T-cell (primary cell): ENCODE measurements around the gene CLEC4M. TPM values are rescaled to one million over a fixed set of nuclear protein-coding genes. Genes with fewer than 3 reads are reported as not detected.

ENCODE experiments used
- ATAC-seq, 4 experiments: fragments of 200-7000 bp in 3 of 4; fragments of 150-1000 bp in 1 of 4; cut with Tn5 transposase; replicated peaks in 1 of 4; 1 replicate in 3 of 4; 2 replicates in 1 of 4; pipeline ENCODE4 v1.10.0; 2021; ENCODE audit warnings: moderate library complexity in 3 of 4, mild to moderate bottlenecking in 2 of 4, moderate number of reproducible peaks in 1 of 4
- CTCF ChIA-PET, 2 donors: fragments of 300-600 bp; sonication (Branson Sonifier 250); formaldehyde crosslinking; loops; one replicate each; lab custom pipeline; 2022; ENCODE audit warnings: antibody characterized with exemption in 2 of 2; lab: Charles Lee
- POLR2A ChIA-PET, 2 donors: fragments of 300-600 bp; sonication (Branson Sonifier 250); formaldehyde crosslinking; loops; one replicate each; lab custom pipeline; 2022; ENCODE audit warnings: antibody characterized with exemption in 2 of 2; lab: Charles Lee
- DNase-seq, 35 experiments: peaks; one replicate each; pipeline versions ENCODE4 v3.0.0 to v3.0.0-alpha.2; 2013 to 2023
- H3K27ac ChIP-seq: one replicate; pipeline ENCODE4 v1.5.1; 2013; ENCODE audit warnings: low read length
- H3K27me3 ChIP-seq, 2 experiments: replicated peaks in 1 of 2; 1 replicate in 1 of 2; 2 replicates in 1 of 2; pipeline versions ENCODE4 v1.6.1 to v1.7.0; 2013; ENCODE audit warnings: low read length in 1 of 2, mixed read lengths in 1 of 2; ENCODE audit not compliant: control insufficient read depth in 2 of 2, insufficient read depth in 2 of 2; ENCODE audit errors: extremely low read depth in 1 of 2
- H3K36me3 ChIP-seq, 2 donors: 1 replicate in 1 of 2; 2 replicates in 1 of 2; pipeline versions ENCODE4 v1.6.1 to v1.7.0; 2013; ENCODE audit warnings: low read length in 1 of 2; ENCODE audit not compliant: control insufficient read depth in 2 of 2, insufficient read depth in 1 of 2; ENCODE audit errors: extremely low read depth in 1 of 2
- H3K4me1 ChIP-seq, 2 experiments: 1 replicate in 1 of 2; 2 replicates in 1 of 2; pipeline versions ENCODE4 v1.6.1 to v1.7.0; 2013; ENCODE audit warnings: low read length in 2 of 2, mixed read lengths in 1 of 2; ENCODE audit not compliant: insufficient read depth in 2 of 2, control insufficient read depth in 1 of 2; ENCODE audit errors: extremely low read depth in 1 of 2
- H3K4me3 ChIP-seq, 2 donors: 1 replicate in 1 of 2; 2 replicates in 1 of 2; pipeline versions ENCODE4 v1.5.1 to v1.7.0; 2013; ENCODE audit warnings: mild to moderate bottlenecking in 2 of 2, low read length in 1 of 2, moderate library complexity in 1 of 2; ENCODE audit not compliant: control insufficient read depth in 1 of 2; ENCODE audit errors: extremely low read depth in 1 of 2
- H3K9me3 ChIP-seq: 2 replicates; pipeline ENCODE4 v1.7.0; 2013
- H3K27ac Mint-ChIP-seq, 2 donors: one replicate each; pipeline ENCODE4 v1.8.0; 2020 to 2021; ENCODE audit warnings: mild to moderate bottlenecking in 2 of 2, mixed read lengths in 2 of 2
- H3K27me3 Mint-ChIP-seq, 2 donors: one replicate each; pipeline ENCODE4 v1.8.0; 2021 to 2022; ENCODE audit warnings: mixed read lengths in 2 of 2
- H3K36me3 Mint-ChIP-seq: one replicate; pipeline ENCODE4 v1.8.0; 2021; ENCODE audit warnings: mixed read lengths
- H3K4me1 Mint-ChIP-seq, 3 donors: one replicate each; pipeline ENCODE4 v1.8.0; 2020 to 2022; ENCODE audit warnings: mixed read lengths in 3 of 3, mild to moderate bottlenecking in 1 of 3
- H3K4me3 Mint-ChIP-seq, 3 donors: one replicate each; pipeline ENCODE4 v1.8.0; 2020 to 2022; ENCODE audit warnings: mild to moderate bottlenecking in 3 of 3, mixed read lengths in 3 of 3, moderate library complexity in 3 of 3
- H3K9me3 Mint-ChIP-seq, 3 donors: one replicate each; pipeline ENCODE4 v1.8.0; 2020 to 2022; ENCODE audit warnings: mixed read lengths in 3 of 3
- WGBS: methylation state at CpG from one replicate; pipeline ENCODE4 v1.1.5; 2013; ENCODE audit warnings: missing lambda C conversion rate; ENCODE audit not compliant: insufficient coverage; 5-methylcytosine and 5-hydroxymethylcytosine counted together
- total RNA-seq, 35 experiments: library from RNA in 6 of 35; stranded (reverse) in 6 of 35; fragments of 120-200 nt in 1 of 35; gene quantifications; one replicate each; pipeline versions ENCODE4 v1.2.1 to v1.2.4 and lab custom pipeline; 2013 to 2026

The CLEC4M gene
- total RNA-seq, 5 donors from 2014 or later (not counting 1 experiment from before 2014, with no cell fraction given) = 0.20 to 0.30 TPM; not detected in 3

- ATAC-seq (no peak), DNase-seq (no peak)
- CTCF ChIA-PET = no interaction called here
- no peaks in the 10 kb centered on the region for H3K36me3 ChIP-seq
- H3K9me3 ChIP-seq = no peaks in the 10 kb centered on the region
- POLR2A ChIA-PET = interaction anchor here (0.6 kb wide), 2 partner anchors 18 to 1713 kb away, joined by 3 to 6 read pairs; no protein-coding TSS in a partner anchor
- H3K27ac Mint-ChIP-seq = no peak overlapping the region
- H3K9me3 Mint-ChIP-seq = no peaks in the 10 kb centered on the region
- H3K4me3 Mint-ChIP-seq = no peak overlapping the region
- peaks cover 9 to 15% of the 10 kb centered on the region in 2 donors for H3K27me3 Mint-ChIP-seq
- peaks cover 0 to 17% of the 10 kb centered on the region in 2 experiments for H3K27me3 ChIP-seq
- H3K27ac ChIP-seq = no peak overlapping the region
- 0% methylated on average over 1 of the region's 2 CpGs for WGBS
- no peaks in the 10 kb centered on the region for H3K36me3 Mint-ChIP-seq
- no peaks in the 10 kb centered on the region for H3K4me1 ChIP-seq
- H3K4me3 ChIP-seq = no peak overlapping the region
- no peaks in the 10 kb centered on the region for H3K4me1 Mint-ChIP-seq
These were observed 23.8 kb upstream of the CLEC4M start for GRCh38 chr19:7739211-7739755.

- peaks cover 0 to 3% (median 0%) of the 10 kb centered on the region in 3 donors for H3K4me1 Mint-ChIP-seq
- no peaks in the 10 kb centered on the region for H3K9me3 Mint-ChIP-seq
- H3K36me3 Mint-ChIP-seq = no peaks in the 10 kb centered on the region
- H3K27ac Mint-ChIP-seq = no peak overlapping the region
- peaks cover 0 to 20% of the 10 kb centered on the region in 2 experiments for H3K27me3 ChIP-seq
- CTCF ChIA-PET = no interaction called here
- H3K36me3 ChIP-seq = no peaks in the 10 kb centered on the region
- no peaks in the 10 kb centered on the region for H3K9me3 ChIP-seq
- ATAC-seq (no peak), DNase-seq (no peak)
- H3K4me3 Mint-ChIP-seq = no peak overlapping the region
- H3K4me1 ChIP-seq = no peaks in the 10 kb centered on the region
- POLR2A ChIA-PET = interaction anchor here in 1 of 2 donors (0.6 kb wide), 1 partner anchor 1714 kb away, joined by 6 read pairs; no protein-coding TSS in a partner anchor
- no peak overlapping the region for H3K4me3 ChIP-seq
- WGBS = 80% methylated on average over 11 of the region's 19 CpGs
- no peak overlapping the region for H3K27ac ChIP-seq
- peaks cover 9 to 18% of the 10 kb centered on the region in 2 donors for H3K27me3 Mint-ChIP-seq
These were observed 23.0 kb upstream of the CLEC4M start for GRCh38 chr19:7739801-7740681.

- POLR2A ChIA-PET = no interaction called here
- H3K9me3 ChIP-seq = no peaks in the 10 kb centered on the region
- CTCF ChIA-PET = no interaction called here
- Mint-ChIP-seq H3K36me3 (no peaks in the 10 kb centered on the region), H3K9me3 (no peaks in the 10 kb centered on the region), H3K4me1 (peaks cover 0 to 3% (median 0%) of the 10 kb centered on the region in 3 donors), H3K27ac (no peak overlapping the region), H3K4me3 (no peak overlapping the region), H3K27me3 (peaks cover 9 to 18% of the 10 kb centered on the region in 2 donors)
- DNase-seq (no peak), ATAC-seq (no peak)
- H3K4me3 ChIP-seq = no peak overlapping the region
- H3K36me3 ChIP-seq = no peaks in the 10 kb centered on the region
- H3K27me3 ChIP-seq = peaks cover 0 to 21% of the 10 kb centered on the region in 2 experiments
- 63% methylated on average over 4 of the region's 6 CpGs for whole genome bisulfite sequencing
- no peak overlapping the region for H3K27ac ChIP-seq
- H3K4me1 ChIP-seq = no peaks in the 10 kb centered on the region
These were observed 22.4 kb upstream of the CLEC4M start for GRCh38 chr19:7740682-7741054.

- Histone ChIP-seq H3K4me1 (no peaks in the 10 kb centered on the region), H3K4me3 (no peak overlapping the region), H3K36me3 (no peaks in the 10 kb centered on the region), H3K27me3 (peaks cover 0 to 29% of the 10 kb centered on the region in 2 experiments), H3K9me3 (no peaks in the 10 kb centered on the region), H3K27ac (no peak overlapping the region)
- ChIA-PET POLR2A (no interaction called here), CTCF (interaction anchor here in 1 of 2 donors (0.5 kb wide), 1 partner anchor 127 kb away, joined by 3 read pairs; no protein-coding TSS in a partner anchor)
- Mint-ChIP-seq H3K36me3 (no peaks in the 10 kb centered on the region), H3K27me3 (peaks cover 13 to 20% of the 10 kb centered on the region in 2 donors), H3K27ac (no peak overlapping the region), H3K4me1 (peaks cover 0 to 3% (median 0%) of the 10 kb centered on the region in 3 donors), H3K9me3 (no peaks in the 10 kb centered on the region), H3K4me3 (no peak overlapping the region)
- ATAC-seq (no peak), DNase-seq (no peak)
- no CpG with 5 or more reads among the region's 2 CpGs for WGBS
These were observed 20.5 kb upstream of the CLEC4M start for GRCh38 chr19:7742575-7742974.

GRCh38 chr19:7742991-7743390 is 20.1 kb upstream of the CLEC4M start:
- no peak for ATAC-seq
- H3K4me1 Mint-ChIP-seq = peaks cover 0 to 3% (median 0%) of the 10 kb centered on the region in 3 donors
- no peaks in the 10 kb centered on the region for H3K36me3 Mint-ChIP-seq
- Histone ChIP-seq H3K9me3 (no peaks in the 10 kb centered on the region), H3K4me3 (no peak overlapping the region), H3K36me3 (no peaks in the 10 kb centered on the region), H3K4me1 (no peaks in the 10 kb centered on the region), H3K27ac (no peak overlapping the region), H3K27me3 (peaks cover 0 to 33% of the 10 kb centered on the region in 2 experiments)
- peaks cover 0 to 1% (median 0%) of the 10 kb centered on the region in 3 donors for H3K9me3 Mint-ChIP-seq
- no peak overlapping the region for H3K27ac Mint-ChIP-seq
- DNase-seq = no peak
- ChIA-PET CTCF (interaction anchor here in 1 of 2 donors (0.5 kb wide), 1 partner anchor 127 kb away, joined by 3 read pairs; no protein-coding TSS in a partner anchor), POLR2A (no interaction called here)
- 84% methylated on average over 11 of the region's 11 CpGs for WGBS
- peaks cover 11 to 23% of the 10 kb centered on the region in 2 donors for H3K27me3 Mint-ChIP-seq
- H3K4me3 Mint-ChIP-seq = no peak overlapping the region

GRCh38 chr19:7743425-7743841 is 19.6 kb upstream of the CLEC4M start:
- Histone ChIP-seq H3K4me1 (no peaks in the 10 kb centered on the region), H3K36me3 (no peaks in the 10 kb centered on the region), H3K4me3 (no peak overlapping the region), H3K27me3 (peaks cover 0 to 34% of the 10 kb centered on the region in 2 experiments), H3K27ac (no peak overlapping the region), H3K9me3 (no peaks in the 10 kb centered on the region)
- Mint-ChIP-seq H3K4me1 (peaks cover 0 to 3% (median 0%) of the 10 kb centered on the region in 3 donors), H3K36me3 (no peaks in the 10 kb centered on the region), H3K4me3 (no peak overlapping the region), H3K9me3 (peaks cover 0 to 4% (median 0%) of the 10 kb centered on the region in 3 donors), H3K27ac (no peak overlapping the region), H3K27me3 (peaks cover 9 to 24% of the 10 kb centered on the region in 2 donors)
- DNase-seq = no peak
- POLR2A ChIA-PET = no interaction called here
- 60% methylated on average over 2 of the region's 2 CpGs for WGBS
- CTCF ChIA-PET = no interaction called here
- ATAC-seq = no peak
